ENCODE measurements around the gene BCAR1.

Gene BCAR1

DNA sequence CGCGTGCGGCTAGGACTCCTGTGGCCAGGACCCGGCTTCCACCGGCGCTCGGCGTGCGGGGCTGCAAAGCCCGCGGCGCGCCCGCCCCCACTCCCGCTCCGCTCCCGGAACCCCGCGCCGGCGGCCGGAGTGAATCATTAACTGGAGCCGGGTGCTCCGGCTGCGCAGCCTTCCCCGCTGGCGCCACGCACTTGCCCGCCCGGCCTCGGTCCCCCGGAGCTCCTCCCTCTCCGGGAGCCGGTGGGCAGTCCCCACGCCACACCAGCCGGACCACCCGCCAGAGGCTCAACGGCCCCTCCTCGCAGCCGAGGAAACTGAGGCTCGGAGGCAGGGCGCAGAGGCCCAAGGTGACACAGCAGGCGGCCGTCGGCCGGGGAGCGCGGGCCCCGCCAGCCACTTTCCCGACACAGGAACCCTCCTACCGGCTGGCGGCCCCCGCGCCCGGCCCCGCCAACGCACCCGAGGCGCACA is 580 bp downstream of the BCAR1 start:
- no peak for DNase-seq (ENCODE audit: low read depth)
- peak overlapping the region; percentile 87 for H3K4me3 ChIP-seq (ENCODE audit: low read length)
- TF ChIP-seq, protein P1, sequence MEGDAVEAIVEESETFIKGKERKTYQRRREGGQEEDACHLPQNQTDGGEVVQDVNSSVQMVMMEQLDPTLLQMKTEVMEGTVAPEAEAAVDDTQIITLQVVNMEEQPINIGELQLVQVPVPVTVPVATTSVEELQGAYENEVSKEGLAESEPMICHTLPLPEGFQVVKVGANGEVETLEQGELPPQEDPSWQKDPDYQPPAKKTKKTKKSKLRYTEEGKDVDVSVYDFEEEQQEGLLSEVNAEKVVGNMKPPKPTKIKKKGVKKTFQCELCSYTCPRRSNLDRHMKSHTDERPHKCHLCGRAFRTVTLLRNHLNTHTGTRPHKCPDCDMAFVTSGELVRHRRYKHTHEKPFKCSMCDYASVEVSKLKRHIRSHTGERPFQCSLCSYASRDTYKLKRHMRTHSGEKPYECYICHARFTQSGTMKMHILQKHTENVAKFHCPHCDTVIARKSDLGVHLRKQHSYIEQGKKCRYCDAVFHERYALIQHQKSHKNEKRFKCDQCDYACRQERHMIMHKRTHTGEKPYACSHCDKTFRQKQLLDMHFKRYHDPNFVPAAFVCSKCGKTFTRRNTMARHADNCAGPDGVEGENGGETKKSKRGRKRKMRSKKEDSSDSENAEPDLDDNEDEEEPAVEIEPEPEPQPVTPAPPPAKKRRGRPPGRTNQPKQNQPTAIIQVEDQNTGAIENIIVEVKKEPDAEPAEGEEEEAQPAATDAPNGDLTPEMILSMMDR (conservative IDR thresholded peaks at IDR 0.05; ENCODE audit: low read length): no peak

DNA sequence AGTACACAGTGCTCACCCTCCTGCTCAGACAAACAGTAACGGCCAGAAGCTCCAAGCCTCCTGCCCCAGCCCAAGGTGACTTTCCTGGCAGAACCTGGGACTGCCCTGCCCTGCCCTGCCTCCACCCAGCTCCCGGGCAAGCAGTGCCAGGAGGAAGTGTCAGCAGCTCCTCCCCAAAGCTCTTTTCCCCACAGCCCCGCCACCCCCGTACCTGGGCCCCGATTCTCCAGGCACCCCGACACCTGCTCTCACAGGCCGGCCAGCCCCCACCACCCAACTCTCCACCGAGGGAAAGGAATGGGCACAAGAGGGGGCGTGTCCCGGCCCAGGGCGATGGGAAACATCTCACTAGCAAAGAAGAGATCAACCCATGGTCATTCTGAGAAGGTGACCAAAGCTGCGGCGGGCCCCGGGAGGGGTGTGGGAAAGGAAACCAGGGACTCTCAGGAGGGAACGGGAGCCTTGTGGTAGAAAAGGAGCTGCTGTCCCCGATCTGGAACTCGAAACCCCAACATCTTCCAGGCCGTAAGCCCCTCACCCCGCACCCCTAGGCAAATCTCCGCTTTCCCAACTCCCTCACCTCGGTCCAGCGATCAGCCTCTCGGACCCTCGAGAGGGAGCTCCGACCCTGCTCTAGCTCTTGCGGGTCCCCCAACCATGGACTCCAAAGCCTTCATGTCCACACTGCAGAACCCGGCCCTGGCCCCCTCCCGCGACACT is 1.2 kb downstream of the BCAR1 start:
- TF ChIP-seq, protein P1 (conservative IDR thresholded peaks at IDR 0.05; ENCODE audit: low read length): no peak
- no peak for DNase-seq (ENCODE audit: low read depth)
- H3K4me3 ChIP-seq (ENCODE audit: low read length): peak overlapping the region; percentile 87

DNA sequence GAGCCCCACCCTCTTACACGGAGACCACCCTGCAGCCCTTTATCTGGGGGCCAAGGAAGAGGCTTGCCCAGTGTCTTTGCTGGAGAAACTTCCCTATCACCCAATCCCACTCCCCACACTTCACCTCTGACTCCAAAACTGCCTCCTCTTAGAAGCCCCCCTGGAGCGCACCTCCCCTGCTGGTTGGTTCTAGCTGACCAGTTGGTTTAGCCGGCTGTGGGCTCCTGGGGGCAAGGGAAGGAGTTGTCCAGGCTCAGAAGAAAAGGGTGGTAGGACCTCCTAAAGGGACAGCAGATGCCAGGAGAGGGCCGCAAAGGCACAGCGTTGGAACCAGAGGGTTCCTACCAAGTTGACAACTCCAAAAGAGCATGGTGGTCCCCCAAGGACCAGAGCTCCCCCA is 2.0 kb downstream of the BCAR1 start:
- H3K4me3 ChIP-seq (ENCODE audit: low read length): peak overlapping the region; percentile 87
- DNase-seq (ENCODE audit: low read depth): no peak
- TF ChIP-seq, protein P1 (conservative IDR thresholded peaks at IDR 0.05; ENCODE audit: low read length): no peak

DNA sequence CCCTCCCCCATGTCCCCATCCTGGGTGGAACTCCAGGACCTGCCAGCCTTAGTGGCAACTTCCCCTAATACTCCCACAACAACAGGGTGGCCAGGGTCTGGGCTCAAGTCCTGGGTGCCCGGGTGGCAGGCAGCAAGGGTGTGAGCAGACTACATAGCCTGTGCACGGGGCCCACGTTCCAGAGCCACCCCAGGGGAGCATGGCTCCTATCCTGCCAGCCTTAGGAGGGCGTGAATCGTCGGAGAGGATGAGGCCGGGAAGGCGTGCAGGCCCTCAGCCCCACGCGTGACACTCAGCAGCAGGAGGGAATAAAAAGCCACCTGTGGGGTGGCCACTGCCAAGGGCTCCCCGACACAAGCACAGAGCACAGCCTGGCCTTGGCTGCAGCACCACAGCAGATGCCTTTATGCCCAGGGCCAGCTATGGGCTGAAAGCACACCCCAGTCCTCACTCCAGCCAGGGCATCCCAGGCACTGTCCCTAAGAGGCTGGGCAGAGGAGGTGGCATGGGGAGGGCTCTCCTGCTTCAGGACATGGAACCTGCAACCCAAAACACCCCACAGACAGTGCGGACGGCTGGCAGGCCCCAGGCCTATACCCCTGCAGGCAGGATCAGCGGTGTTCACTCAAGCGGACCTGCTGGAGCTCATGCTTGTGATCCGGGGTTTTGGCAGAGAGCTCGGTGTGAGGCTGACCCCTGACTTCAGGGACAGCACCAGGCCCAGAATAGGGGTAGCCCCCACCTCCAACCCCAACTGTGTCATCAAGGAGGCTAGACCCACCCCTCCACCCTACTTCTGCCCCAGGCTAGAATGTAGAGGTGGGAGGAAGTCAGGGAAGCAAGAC is 2.7 kb downstream of the BCAR1 start:
- DNase-seq (ENCODE audit: low read depth): no peak
- TF ChIP-seq, protein P1 (conservative IDR thresholded peaks at IDR 0.05; ENCODE audit: low read length): no peak
- H3K4me3 ChIP-seq (ENCODE audit: low read length): peak overlapping the region; percentile 87

DNA sequence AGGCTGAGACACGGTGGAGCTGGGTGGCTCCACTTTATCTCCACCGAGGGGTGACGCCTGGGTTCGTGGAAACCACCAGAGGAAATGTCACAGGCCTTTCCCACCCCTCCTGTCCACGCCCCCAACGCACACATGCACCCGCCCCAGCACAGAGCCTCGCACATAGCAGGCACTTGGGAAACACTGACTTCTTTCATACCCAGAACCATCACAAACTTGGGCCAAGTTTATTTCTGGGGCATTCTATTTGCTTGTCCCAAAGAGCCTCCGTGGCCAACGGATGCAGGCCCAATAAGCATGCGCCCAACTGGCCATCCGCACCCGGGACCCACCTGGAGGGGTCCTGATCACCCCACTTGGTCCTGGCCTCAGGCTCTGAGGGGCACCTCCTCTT is 3.3 kb downstream of the BCAR1 start:
- TF ChIP-seq, protein P1 (conservative IDR thresholded peaks at IDR 0.05; ENCODE audit: low read length): no peak
- DNase-seq (ENCODE audit: low read depth): no peak
- H3K4me3 ChIP-seq (ENCODE audit: low read length): no peak overlapping the region

DNA sequence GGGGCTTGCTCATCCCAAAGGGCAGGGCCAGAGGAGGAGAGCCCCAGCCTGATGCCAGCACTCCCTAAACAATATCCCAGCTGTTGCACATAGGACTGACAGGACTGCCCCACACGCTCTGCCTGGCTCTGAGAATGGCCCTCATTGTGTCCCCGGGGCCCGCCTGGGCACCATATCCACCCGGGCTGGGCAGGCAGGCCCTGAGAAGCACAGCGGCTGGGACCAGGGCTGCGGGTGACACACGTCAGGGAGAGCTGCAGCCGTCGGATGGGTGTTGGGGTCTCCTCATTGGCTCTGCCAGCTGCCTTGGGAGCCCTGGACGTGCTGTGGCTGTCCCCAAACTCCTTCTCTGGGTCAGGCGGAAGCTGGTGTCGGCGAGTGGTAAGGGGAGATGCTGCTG is 4.2 kb downstream of the BCAR1 start:
- H3K4me3 ChIP-seq (ENCODE audit: low read length): no peak overlapping the region
- DNase-seq (ENCODE audit: low read depth): no peak
- TF ChIP-seq, protein P1 (conservative IDR thresholded peaks at IDR 0.05; ENCODE audit: low read length): no peak
